Measurements from ENCODE around the gene N4BP2L2. TPM values are rescaled to one million over a fixed set of nuclear protein-coding genes. Genes with fewer than 3 reads are reported as not detected.

N4BP2L2 gene
- total RNA-seq, 2 donors from 2014 or later = 59.6 to 82.3 TPM

GRCh38 chr13:32555613-32556012, 17.0 kb upstream of the N4BP2L2 start:
- no peak for DNase-seq
- no peaks in the 10 kb centered on the region for H3K4me1 ChIP-seq
- H3K9me3 ChIP-seq = no peaks in the 10 kb centered on the region
- no peaks in the 10 kb centered on the region for H3K27me3 ChIP-seq
- no peak overlapping the region for H3K9ac ChIP-seq (ENCODE audit: low read depth in 2 of 2, low read length in 2 of 2)
- intact Hi-C loops (cut with DNase I) = no loop called here
- H3K36me3 ChIP-seq = no peaks in the 10 kb centered on the region
- no peak for TF ChIP-seq CTCF (IDR thresholded peaks at IDR 0.05)
- H3K4me3 ChIP-seq = no peak overlapping the region
- H3K27ac ChIP-seq = no peak overlapping the region

GRCh38 chr13:32553720-32554119, 15.1 kb upstream of the N4BP2L2 start:
- Histone ChIP-seq H3K27me3 (no peaks in the 10 kb centered on the region), H3K27ac (no peak overlapping the region)

GRCh38 chr13:32549788-32550187, 11.2 kb upstream of the N4BP2L2 start:
- Histone ChIP-seq H3K4me1 (no peaks in the 10 kb centered on the region), H3K27ac (no peak overlapping the region), H3K27me3 (no peaks in the 10 kb centered on the region), H3K36me3 (no peaks in the 10 kb centered on the region), H3K9me3 (no peaks in the 10 kb centered on the region), H3K9ac (ENCODE audit: low read depth in 2 of 2, low read length in 2 of 2) (no peak overlapping the region), H3K4me3 (no peak overlapping the region)
- DNase-seq = no peak
- intact Hi-C loops (cut with DNase I) = no loop called here
- TF ChIP-seq CTCF (IDR thresholded peaks at IDR 0.05) = no peak

More at GRCh38 chr13:32553720-32554119, 15.1 kb upstream of the N4BP2L2 start:
- Histone ChIP-seq H3K4me1 (no peaks in the 10 kb centered on the region), H3K9me3 (no peaks in the 10 kb centered on the region), H3K9ac (ENCODE audit: low read depth in 2 of 2, low read length in 2 of 2) (no peak overlapping the region), H3K4me3 (no peak overlapping the region), H3K36me3 (no peaks in the 10 kb centered on the region)
- intact Hi-C loops (cut with DNase I) = no loop called here
- no peak for DNase-seq
- TF ChIP-seq CTCF (IDR thresholded peaks at IDR 0.05) = no peak

GRCh38 chr13:32548837-32549236, 10.2 kb upstream of the N4BP2L2 start:
- DNase-seq = no peak
- TF ChIP-seq CTCF (IDR thresholded peaks at IDR 0.05) = no peak
- intact Hi-C loops (cut with DNase I) = no loop called here
- Histone ChIP-seq H3K4me3 (no peak overlapping the region), H3K9ac (ENCODE audit: low read depth in 2 of 2, low read length in 2 of 2) (no peak overlapping the region), H3K36me3 (no peaks in the 10 kb centered on the region), H3K27ac (no peak overlapping the region), H3K4me1 (no peaks in the 10 kb centered on the region), H3K27me3 (no peaks in the 10 kb centered on the region), H3K9me3 (no peaks in the 10 kb centered on the region)

GRCh38 chr13:32545083-32545482, 6.5 kb upstream of the N4BP2L2 start:
- H3K36me3 ChIP-seq = no peaks in the 10 kb centered on the region
- no peaks in the 10 kb centered on the region for H3K9me3 ChIP-seq
- no peaks in the 10 kb centered on the region for H3K4me1 ChIP-seq
- no peak overlapping the region for H3K9ac ChIP-seq (ENCODE audit: low read depth in 2 of 2, low read length in 2 of 2)
- intact Hi-C loops (cut with DNase I) = no loop called here
- DNase-seq = no peak
- no peaks in the 10 kb centered on the region for H3K27me3 ChIP-seq
- H3K27ac ChIP-seq = no peak overlapping the region
- TF ChIP-seq CTCF (IDR thresholded peaks at IDR 0.05) = no peak
- no peak overlapping the region for H3K4me3 ChIP-seq

GRCh38 chr13:32542221-32542620, 3.6 kb upstream of the N4BP2L2 start:
- intact Hi-C loops (cut with DNase I) = no loop called here
- TF ChIP-seq CTCF (IDR thresholded peaks at IDR 0.05) = no peak
- Histone ChIP-seq H3K4me3 (no peak overlapping the region), H3K9me3 (no peaks in the 10 kb centered on the region), H3K4me1 (no peaks in the 10 kb centered on the region), H3K27ac (no peak overlapping the region), H3K27me3 (no peaks in the 10 kb centered on the region), H3K36me3 (no peaks in the 10 kb centered on the region), H3K9ac (ENCODE audit: low read depth in 2 of 2, low read length in 2 of 2) (no peak overlapping the region)
- no peak for DNase-seq
